DMS53 treated with DMSO at 0.1 percent for 48 hours (cell line): ENCODE data around the gene BTN3A1.
"Not testable (repeated sequence)": the region's sequence is repeated elsewhere in the genome, so short reads cannot be mapped to it uniquely, and the experiment has no call there.

Experiments
- DNase-seq: peaks from one replicate; lab custom pipeline; 2025; ENCODE audit not compliant: unreplicated experiment; lab: John Stamatoyannopoulos, UW

BTN3A1 gene

GRCh38 chr6:26412954-26413353 lies 10.9 kb downstream of the BTN3A1 start:
- no peak for DNase-seq

GRCh38 chr6:26414281-26414680 lies 12.2 kb downstream of the BTN3A1 start:
- no peak for DNase-seq

- DNase-seq = no peak
Measured at GRCh38 chr6:26415036-26415614, 13.1 kb downstream of the BTN3A1 start.

GRCh38 chr6:26415791-26416190 lies 13.7 kb downstream of the BTN3A1 start:
- no peak for DNase-seq

- DNase-seq = no peak
Measured at GRCh38 chr6:26416288-26416687, 14.2 kb downstream of the BTN3A1 start.

GRCh38 chr6:26418077-26418476 lies 16.0 kb downstream of the BTN3A1 start:
- DNase-seq = not testable (repeated sequence)

- DNase-seq = not testable (repeated sequence)
Measured at GRCh38 chr6:26418795-26419194, 16.7 kb downstream of the BTN3A1 start.

GRCh38 chr6:26420688-26421171 lies 18.7 kb downstream of the BTN3A1 start:
- no peak for DNase-seq

GRCh38 chr6:26421259-26422144 lies 19.4 kb downstream of the BTN3A1 start:
- peak; percentile 72 for DNase-seq

- no peak for DNase-seq
Measured at GRCh38 chr6:26422329-26422728, 20.3 kb downstream of the BTN3A1 start.

GRCh38 chr6:26426691-26427450 lies 24.8 kb downstream of the BTN3A1 start:
- no peak for DNase-seq

- no peak for DNase-seq
Measured at GRCh38 chr6:26427451-26427809, 25.4 kb downstream of the BTN3A1 start.

GRCh38 chr6:26428206-26428605 lies 26.1 kb downstream of the BTN3A1 start:
- no peak for DNase-seq

GRCh38 chr6:26430787-26431186 lies 28.7 kb downstream of the BTN3A1 start:
- no peak for DNase-seq

- DNase-seq = no peak
Measured at GRCh38 chr6:26431258-26432172, 29.4 kb downstream of the BTN3A1 start.

- DNase-seq = no peak
Measured at GRCh38 chr6:26432627-26433201, 30.6 kb downstream of the BTN3A1 start.

GRCh38 chr6:26433680-26434079 lies 31.6 kb downstream of the BTN3A1 start:
- not testable (repeated sequence) for DNase-seq

GRCh38 chr6:26436018-26436417 lies 33.9 kb downstream of the BTN3A1 start:
- DNase-seq = no peak

- no peak for DNase-seq
Measured at GRCh38 chr6:26437550-26437949, 35.5 kb downstream of the BTN3A1 start.

- DNase-seq = no peak
Measured at GRCh38 chr6:26438000-26438399, 35.9 kb downstream of the BTN3A1 start.
